Neural cell (in vitro differentiated cells): Measurements from ENCODE around the gene NRP1.

Experiments
- CTCF ChIP-seq: fragments of 450-650 bp; IDR thresholded peaks from 2 replicates; pipeline ENCODE4 v1.5.1; 2014; ENCODE audit warnings: antibody characterized with exemption, mild to moderate bottlenecking, moderate library complexity; ENCODE audit not compliant: poor library complexity, severe bottlenecking
- POLR2AphosphoS5 ChIP-seq: IDR thresholded peaks from 2 replicates; pipeline ENCODE4 v1.6.1; 2012
- SMC3 ChIP-seq: fragments of 450-650 bp; conservative IDR thresholded peaks from 2 replicates; pipeline ENCODE4 v1.6.1; 2014; ENCODE audit warnings: antibody characterized with exemption, mild to moderate bottlenecking, moderate library complexity; ENCODE audit not compliant: poor library complexity

GRCh38 chr10:33153968-33154327 lies 180.5 kb downstream of the NRP1 start:
- TF ChIP-seq CTCF (no peak), POLR2AphosphoS5 (no peak), SMC3 (no peak)
